ENCODE results near the gene C20orf202. TPM values are rescaled to one million over a fixed set of nuclear protein-coding genes. Genes with fewer than 3 reads are reported as not detected.

The C20orf202 gene
- total RNA-seq, 1 donor from 2014 or later, result not detected

DNA sequence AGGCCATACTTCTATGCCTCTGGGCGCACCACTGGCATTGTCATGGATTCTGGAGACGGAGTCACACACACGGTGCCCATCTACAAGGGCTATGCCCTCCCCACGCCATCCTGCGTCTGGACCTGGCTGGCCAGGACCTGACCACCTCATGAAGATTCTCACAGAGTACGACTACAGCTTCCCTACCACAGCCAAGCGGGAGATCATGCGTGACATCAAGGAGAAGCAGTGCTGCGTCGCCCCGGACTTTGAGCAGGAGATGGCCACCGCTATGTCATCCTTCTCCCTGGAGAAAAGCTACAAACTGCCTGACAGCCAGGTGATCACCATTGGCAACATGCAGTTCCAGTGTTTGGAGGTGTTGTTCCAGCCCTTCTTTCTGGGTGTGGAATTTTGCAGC is 42.3 kb upstream of the C20orf202 start:
- H3K27ac ChIP-seq, result no peak overlapping the region
- no peak for DNase-seq (ENCODE audit: low spot score in 2 of 2)

DNA sequence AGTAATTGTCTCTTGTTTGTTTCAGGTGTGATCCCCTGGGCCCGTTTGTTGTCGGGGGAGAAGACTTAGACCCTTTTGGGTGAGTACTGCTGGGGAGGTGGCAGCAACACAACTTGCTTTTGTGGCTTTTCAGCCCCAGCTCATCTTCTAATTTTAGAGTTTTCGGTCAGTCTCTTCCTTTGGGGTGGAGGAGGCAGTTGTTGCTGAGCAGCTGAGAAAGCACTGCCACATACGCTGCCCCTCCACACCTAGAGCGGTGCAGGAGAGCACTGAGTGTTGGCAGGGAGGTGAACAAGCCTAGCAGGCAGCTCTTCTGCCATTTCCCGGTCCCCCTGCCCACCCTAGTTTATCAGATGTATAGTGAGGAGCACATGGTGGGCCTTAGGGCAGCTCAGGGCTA is 40.1 kb upstream of the C20orf202 start:
- Histone ChIP-seq H3K36me3 (peaks cover 67 to 71% of the 10 kb centered on the region in 2 donors), H3K4me1 (no peaks in the 10 kb centered on the region), H3K9me3 (no peaks in the 10 kb centered on the region), H3K27ac (no peak overlapping the region), H3K4me3 (no peak overlapping the region), H3K27me3 (no peaks in the 10 kb centered on the region)
- intact Hi-C loops (cut with DNase I), result no loop called here
- TF ChIP-seq, protein P1, sequence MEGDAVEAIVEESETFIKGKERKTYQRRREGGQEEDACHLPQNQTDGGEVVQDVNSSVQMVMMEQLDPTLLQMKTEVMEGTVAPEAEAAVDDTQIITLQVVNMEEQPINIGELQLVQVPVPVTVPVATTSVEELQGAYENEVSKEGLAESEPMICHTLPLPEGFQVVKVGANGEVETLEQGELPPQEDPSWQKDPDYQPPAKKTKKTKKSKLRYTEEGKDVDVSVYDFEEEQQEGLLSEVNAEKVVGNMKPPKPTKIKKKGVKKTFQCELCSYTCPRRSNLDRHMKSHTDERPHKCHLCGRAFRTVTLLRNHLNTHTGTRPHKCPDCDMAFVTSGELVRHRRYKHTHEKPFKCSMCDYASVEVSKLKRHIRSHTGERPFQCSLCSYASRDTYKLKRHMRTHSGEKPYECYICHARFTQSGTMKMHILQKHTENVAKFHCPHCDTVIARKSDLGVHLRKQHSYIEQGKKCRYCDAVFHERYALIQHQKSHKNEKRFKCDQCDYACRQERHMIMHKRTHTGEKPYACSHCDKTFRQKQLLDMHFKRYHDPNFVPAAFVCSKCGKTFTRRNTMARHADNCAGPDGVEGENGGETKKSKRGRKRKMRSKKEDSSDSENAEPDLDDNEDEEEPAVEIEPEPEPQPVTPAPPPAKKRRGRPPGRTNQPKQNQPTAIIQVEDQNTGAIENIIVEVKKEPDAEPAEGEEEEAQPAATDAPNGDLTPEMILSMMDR (IDR thresholded peaks at IDR 0.05), result no peak
- DNase-seq (ENCODE audit: low spot score in 2 of 2), result no peak

More for the DNA sequence above, 42.3 kb upstream of the C20orf202 start:
- no peak overlapping the region for H3K4me3 ChIP-seq
- H3K4me1 ChIP-seq, result no peaks in the 10 kb centered on the region
- TF ChIP-seq, protein P1 (IDR thresholded peaks at IDR 0.05), result no peak
- no peaks in the 10 kb centered on the region for H3K9me3 ChIP-seq
- peaks cover 51 to 59% of the 10 kb centered on the region in 2 donors for H3K36me3 ChIP-seq
- no peaks in the 10 kb centered on the region for H3K27me3 ChIP-seq
- intact Hi-C loops (cut with DNase I), result no loop called here

DNA sequence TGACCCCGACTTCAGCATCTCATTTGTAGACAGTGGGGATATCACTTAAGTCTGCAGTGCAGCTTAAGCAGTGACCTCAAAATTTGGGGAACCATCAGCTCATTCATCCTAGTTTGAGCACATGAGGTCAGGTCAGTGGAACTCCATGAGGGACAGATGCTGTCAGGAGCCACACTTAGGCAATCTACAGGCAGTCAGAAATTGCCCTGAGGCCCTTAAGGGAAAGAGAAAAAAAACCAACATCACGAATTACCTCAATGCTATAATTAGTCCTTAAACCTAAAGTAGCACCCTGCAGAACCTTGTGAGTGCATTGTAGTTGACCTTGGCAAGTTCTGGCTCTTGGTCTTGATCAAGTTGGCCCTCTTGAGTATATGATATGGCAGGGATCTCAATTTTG is 39.6 kb upstream of the C20orf202 start:
- TF ChIP-seq, protein P1 (IDR thresholded peaks at IDR 0.05), result no peak
- H3K36me3 ChIP-seq, result peaks cover 67 to 77% of the 10 kb centered on the region in 2 donors
- intact Hi-C loops (cut with DNase I), result no loop called here
- no peak overlapping the region for H3K27ac ChIP-seq
- H3K4me1 ChIP-seq, result no peaks in the 10 kb centered on the region
- no peak for DNase-seq (ENCODE audit: low spot score in 2 of 2)
- H3K9me3 ChIP-seq, result no peaks in the 10 kb centered on the region
- no peaks in the 10 kb centered on the region for H3K27me3 ChIP-seq
- H3K4me3 ChIP-seq, result no peak overlapping the region

DNA sequence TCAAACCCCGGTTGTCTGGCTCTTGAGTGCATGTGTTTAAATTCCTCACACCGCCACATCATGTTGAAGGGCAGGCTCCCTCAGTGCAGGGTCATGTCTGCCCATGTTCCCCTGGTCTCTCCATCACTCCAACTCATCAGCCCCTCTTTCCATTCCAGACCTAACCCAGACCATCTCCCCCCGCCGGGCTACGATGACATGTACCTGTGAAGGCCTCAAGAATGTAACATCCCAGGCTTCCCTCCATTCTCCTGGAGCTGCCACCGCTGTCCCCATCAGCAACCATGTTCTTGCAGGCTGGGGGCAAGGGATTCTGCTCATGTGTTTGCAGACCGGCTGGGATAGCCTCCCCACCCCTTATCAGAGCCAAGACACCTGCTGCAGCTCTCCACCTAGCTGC is 38.4 kb upstream of the C20orf202 start:
- Histone ChIP-seq H3K9me3 (no peaks in the 10 kb centered on the region), H3K27ac (no peak overlapping the region), H3K4me1 (no peaks in the 10 kb centered on the region), H3K36me3 (peaks cover 74 to 83% of the 10 kb centered on the region in 2 donors), H3K27me3 (no peaks in the 10 kb centered on the region), H3K4me3 (no peak overlapping the region)
- DNase-seq (ENCODE audit: low spot score in 2 of 2), result no peak
- TF ChIP-seq, protein P1 (IDR thresholded peaks at IDR 0.05), result no peak
- intact Hi-C loops (cut with DNase I), result no loop called here

DNA sequence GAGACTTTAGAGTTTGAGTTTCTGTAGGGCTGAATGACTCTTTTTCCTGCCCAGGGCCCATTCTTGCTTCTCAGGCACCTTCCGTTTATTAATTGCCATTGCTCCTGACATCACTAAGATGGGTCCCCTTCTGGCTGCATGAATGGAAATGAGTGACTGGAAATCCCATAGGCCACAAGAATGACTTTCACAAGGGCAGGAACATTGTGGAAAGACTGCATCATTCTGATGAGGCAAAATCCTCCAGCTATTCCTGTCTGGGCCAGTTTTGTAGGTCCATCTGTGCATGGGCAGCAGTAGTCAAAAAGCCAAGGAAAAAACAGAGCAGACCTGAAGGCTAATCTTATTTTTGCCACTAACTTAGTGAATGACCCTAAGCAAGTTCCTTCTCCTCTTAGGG is 37.7 kb upstream of the C20orf202 start:
- no peak overlapping the region for H3K27ac ChIP-seq
- H3K9me3 ChIP-seq, result no peaks in the 10 kb centered on the region
- no peaks in the 10 kb centered on the region for H3K4me1 ChIP-seq
- no peak for DNase-seq (ENCODE audit: low spot score in 2 of 2)
- intact Hi-C loops (cut with DNase I), result no loop called here
- no peaks in the 10 kb centered on the region for H3K27me3 ChIP-seq
- H3K4me3 ChIP-seq, result no peak overlapping the region
- peaks cover 74 to 86% of the 10 kb centered on the region in 2 donors for H3K36me3 ChIP-seq
- TF ChIP-seq, protein P1 (IDR thresholded peaks at IDR 0.05), result no peak

DNA sequence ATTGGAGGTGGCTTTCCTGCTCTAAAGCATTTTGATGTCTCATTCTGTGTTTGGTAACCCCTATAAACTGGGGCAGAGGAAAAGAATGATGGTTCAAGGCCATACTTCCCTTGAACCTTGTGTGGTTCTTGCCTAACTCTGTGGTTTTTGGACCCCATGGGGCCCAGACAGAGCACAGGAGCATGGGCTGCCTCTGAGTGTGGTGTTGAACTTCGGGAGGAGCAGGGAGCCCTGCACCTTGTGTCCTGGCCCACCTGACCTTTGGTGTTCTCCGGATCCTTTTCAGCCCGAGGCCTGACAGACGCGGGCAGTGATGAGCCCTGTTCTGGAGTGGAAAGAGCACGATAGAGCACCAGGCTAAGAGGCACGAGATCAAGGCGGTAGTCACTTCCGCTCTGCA is 37.3 kb upstream of the C20orf202 start:
- Histone ChIP-seq H3K36me3 (peaks cover 71 to 86% of the 10 kb centered on the region in 2 donors), H3K9me3 (no peaks in the 10 kb centered on the region), H3K4me3 (no peak overlapping the region), H3K4me1 (no peaks in the 10 kb centered on the region), H3K27ac (no peak overlapping the region), H3K27me3 (no peaks in the 10 kb centered on the region)
- DNase-seq (ENCODE audit: low spot score in 2 of 2), result no peak
- TF ChIP-seq, protein P1 (IDR thresholded peaks at IDR 0.05), result no peak
- intact Hi-C loops (cut with DNase I), result no loop called here

Data from ascending aorta (tissue), 2 donors.